Natural killer cell (primary cell): ENCODE results near the gene HIBADH. TPM values are rescaled to one million over a fixed set of nuclear protein-coding genes. Genes with fewer than 3 reads are reported as not detected.

Experiments
- ATAC-seq, 3 donors: fragments of 150-1000 bp in 2 of 3; fragments of 200-7000 bp in 1 of 3; cut with Tn5 transposase; 1 replicate in 1 of 3; 2 replicates in 2 of 3; pipeline ENCODE4 v1.10.0; 2021; ENCODE audit warnings: mild to moderate bottlenecking in 2 of 3, moderate library complexity in 2 of 3
- DNase-seq, 2 donors: peaks; one replicate each; pipeline versions ENCODE4 v3.0.0 to v3.0.0-alpha.2; 2013 to 2021; ENCODE audit warnings: mixed read lengths in 1 of 2
- H3K27ac ChIP-seq: one replicate; pipeline ENCODE4 v1.5.1; 2013; ENCODE audit warnings: mild to moderate bottlenecking, low read length
- H3K27me3 ChIP-seq: one replicate; pipeline ENCODE4 v1.6.1; 2013; ENCODE audit warnings: low read length; ENCODE audit not compliant: control insufficient read depth, insufficient read depth
- H3K36me3 ChIP-seq: one replicate; pipeline ENCODE4 v1.6.1; 2013; ENCODE audit warnings: low read length; ENCODE audit not compliant: control insufficient read depth, insufficient read depth
- H3K4me1 ChIP-seq: one replicate; pipeline ENCODE4 v1.6.1; 2013; ENCODE audit warnings: low read length; ENCODE audit not compliant: control insufficient read depth, insufficient read depth
- H3K4me3 ChIP-seq: one replicate; pipeline ENCODE4 v1.5.1; 2013; ENCODE audit warnings: low read length
- H3K9me3 ChIP-seq: one replicate; pipeline ENCODE4 v1.6.1; 2013; ENCODE audit warnings: low read length; ENCODE audit not compliant: control insufficient read depth, insufficient read depth
- H3K27ac Mint-ChIP-seq, 2 donors: one replicate each; pipeline ENCODE4 v1.8.0; 2022; ENCODE audit warnings: mild to moderate bottlenecking in 2 of 2, mixed read lengths in 2 of 2, moderate library complexity in 1 of 2
- H3K27me3 Mint-ChIP-seq, 2 donors: one replicate each; pipeline ENCODE4 v1.8.0; 2022; ENCODE audit warnings: low read depth in 2 of 2, mixed read lengths in 2 of 2
- H3K36me3 Mint-ChIP-seq: one replicate; pipeline ENCODE4 v1.8.0; 2022; ENCODE audit warnings: mixed read lengths
- H3K4me1 Mint-ChIP-seq, 2 donors: one replicate each; pipeline ENCODE4 v1.8.0; 2022; ENCODE audit warnings: mixed read lengths in 2 of 2
- H3K4me3 Mint-ChIP-seq: one replicate; pipeline ENCODE4 v1.8.0; 2022; ENCODE audit warnings: mild to moderate bottlenecking, moderate library complexity, mixed read lengths
- H3K9me3 Mint-ChIP-seq, 2 donors: one replicate each; pipeline ENCODE4 v1.8.0; 2022; ENCODE audit warnings: mixed read lengths in 2 of 2
- CTCF ChIP-seq: fragments of 200-600 bp; IDR thresholded peaks from one replicate; pipeline ENCODE4 v1.8.0; 2022; ENCODE audit warnings: antibody characterized with exemption
- WGBS: methylation state at CpG from one replicate; pipeline ENCODE4 v1.1.7; 2013; ENCODE audit warnings: missing lambda C conversion rate; ENCODE audit not compliant: insufficient coverage; 5-methylcytosine and 5-hydroxymethylcytosine counted together
- intact Hi-C: fragments of 100-400 bp; cut with micrococcal nuclease; formaldehyde crosslinking; loops from one replicate; pipeline ENCODE4 v1.14.2; 2022
- total RNA-seq, 4 donors: library from RNA; stranded (reverse); fragments of 120-200 nt in 1 of 4; gene quantifications; one replicate each; pipeline versions ENCODE4 v1.2.3 to v1.2.4, GENCODE V29; 2013 to 2022

The HIBADH gene
- total RNA-seq, 3 donors from 2014 or later (not counting 1 experiment from before 2014, with no cell fraction given) = 8.0 to 9.9 (median 8.1) TPM

GRCh38 chr7:27553273-27553672, 109.4 kb downstream of the HIBADH start:
- DNase-seq (no peak), ATAC-seq (no peak)
- H3K27ac Mint-ChIP-seq = no peak overlapping the region
- H3K4me3 Mint-ChIP-seq = no peak overlapping the region
- no peaks in the 10 kb centered on the region for H3K27me3 Mint-ChIP-seq
- intact Hi-C loops = no loop called here
- Histone ChIP-seq H3K36me3 (no peaks in the 10 kb centered on the region), H3K27ac (no peak overlapping the region), H3K27me3 (no peaks in the 10 kb centered on the region), H3K9me3 (no peaks in the 10 kb centered on the region), H3K4me3 (no peak overlapping the region), H3K4me1 (no peaks in the 10 kb centered on the region)
- H3K36me3 Mint-ChIP-seq = no peaks in the 10 kb centered on the region
- no peak for TF ChIP-seq CTCF
- WGBS = over 99% methylated on average over 5 of the region's 5 CpGs
- H3K9me3 Mint-ChIP-seq = no peaks in the 10 kb centered on the region
- peaks cover 0 to 5% of the 10 kb centered on the region in 2 donors for H3K4me1 Mint-ChIP-seq

GRCh38 chr7:27551803-27552400, 110.8 kb downstream of the HIBADH start:
- Mint-ChIP-seq H3K4me1 (peaks cover 0 to 5% of the 10 kb centered on the region in 2 donors), H3K27ac (no peak overlapping the region), H3K4me3 (no peak overlapping the region), H3K36me3 (no peaks in the 10 kb centered on the region), H3K9me3 (no peaks in the 10 kb centered on the region), H3K27me3 (no peaks in the 10 kb centered on the region)
- H3K4me3 ChIP-seq = no peak overlapping the region
- intact Hi-C loops = no loop called here
- H3K27ac ChIP-seq = no peak overlapping the region
- H3K27me3 ChIP-seq = no peaks in the 10 kb centered on the region
- H3K4me1 ChIP-seq = no peaks in the 10 kb centered on the region
- 98% methylated on average over 8 of the region's 8 CpGs for WGBS
- no peak for DNase-seq
- ATAC-seq = no peak
- no peaks in the 10 kb centered on the region for H3K36me3 ChIP-seq
- no peaks in the 10 kb centered on the region for H3K9me3 ChIP-seq
- no peak for TF ChIP-seq CTCF

GRCh38 chr7:27549606-27550005, 113.1 kb downstream of the HIBADH start:
- Histone ChIP-seq H3K27me3 (no peaks in the 10 kb centered on the region), H3K9me3 (no peaks in the 10 kb centered on the region), H3K27ac (no peak overlapping the region), H3K4me1 (no peaks in the 10 kb centered on the region), H3K4me3 (no peak overlapping the region), H3K36me3 (no peaks in the 10 kb centered on the region)
- ATAC-seq = no peak
- intact Hi-C loops = no loop called here
- no peak for TF ChIP-seq CTCF
- H3K4me1 Mint-ChIP-seq = no peaks in the 10 kb centered on the region
- no peak overlapping the region for H3K4me3 Mint-ChIP-seq
- no peak overlapping the region for H3K27ac Mint-ChIP-seq
- H3K9me3 Mint-ChIP-seq = no peaks in the 10 kb centered on the region
- DNase-seq = no peak
- no peaks in the 10 kb centered on the region for H3K36me3 Mint-ChIP-seq
- H3K27me3 Mint-ChIP-seq = no peaks in the 10 kb centered on the region
- 100% methylated on average over 2 of the region's 2 CpGs for WGBS

- Histone ChIP-seq H3K4me1 (no peaks in the 10 kb centered on the region), H3K27me3 (no peaks in the 10 kb centered on the region), H3K9me3 (no peaks in the 10 kb centered on the region), H3K36me3 (no peaks in the 10 kb centered on the region), H3K4me3 (no peak overlapping the region), H3K27ac (no peak overlapping the region)
- H3K4me1 Mint-ChIP-seq = no peaks in the 10 kb centered on the region
- H3K27ac Mint-ChIP-seq = no peak overlapping the region
- no peaks in the 10 kb centered on the region for H3K27me3 Mint-ChIP-seq
- no peaks in the 10 kb centered on the region for H3K9me3 Mint-ChIP-seq
- H3K36me3 Mint-ChIP-seq = no peaks in the 10 kb centered on the region
- no peak overlapping the region for H3K4me3 Mint-ChIP-seq
- WGBS = 100% methylated on average over 1 of the region's 1 CpG
- ATAC-seq (no peak), DNase-seq (no peak)
- TF ChIP-seq CTCF = no peak
- intact Hi-C loops = no loop called here
These were observed 114.4 kb downstream of the HIBADH start for GRCh38 chr7:27548304-27548703.
